ENCODE results near the gene CSF3.

Gene CSF3

GRCh38 chr17:40061609-40062038 is 46.4 kb downstream of the CSF3 start:
- DNase-seq (ENCODE audit: low read depth) = no peak

GRCh38 chr17:40062329-40063186 is 47.3 kb downstream of the CSF3 start, which contains the start of gene THRA:
Gene THRA (plus strand): TSS chr17:40062965. CDS start chr17:40074489, 11,524 bp downstream.
- DNase-seq (ENCODE audit: low read depth) = peak; percentile 57

GRCh38 chr17:40063187-40063771 is 48.0 kb downstream of the CSF3 start:
- no peak for DNase-seq (ENCODE audit: low read depth)

- no peak for DNase-seq (ENCODE audit: low read depth)
Observed at GRCh38 chr17:40063901-40064531, 48.8 kb downstream of the CSF3 start.

- no peak for DNase-seq (ENCODE audit: low read depth)
Observed at GRCh38 chr17:40064971-40065768, 49.9 kb downstream of the CSF3 start.

GRCh38 chr17:40065769-40066510 is 50.7 kb downstream of the CSF3 start:
- no peak for DNase-seq (ENCODE audit: low read depth)

All from activated T-cell treated with anti-CD3 and anti-CD28 coated beads for 24 hours (primary cell).